AG04450 (cell line): Measurements from ENCODE around the gene SLC26A1. TPM values are rescaled to one million over a fixed set of nuclear protein-coding genes. Genes with fewer than 3 reads are reported as not detected.
A peak's percentile ranks its signal among the peaks of the same experiment; 100 is the strongest.
"Not testable (repeated sequence)": the region's sequence is repeated elsewhere in the genome, so short reads cannot be mapped to it uniquely, and the experiment has no call there.

Experiments
- CTCF ChIA-PET: fragments of 300-600, 350-600 bp; formaldehyde crosslinking; extraction: SDS; loops from one replicate; lab custom pipeline; 2022; ENCODE audit warnings: antibody characterized with exemption, inconsistent platforms; lab: Charles Lee
- POLR2A ChIA-PET: fragments of 350-600 bp; formaldehyde crosslinking; extraction: SDS; loops from one replicate; lab custom pipeline; 2021; ENCODE audit warnings: antibody characterized with exemption, inconsistent platforms; lab: Yijun Ruan, JAX
- DNase-seq: peaks from one replicate; pipeline ENCODE4 v3.0.0-alpha.2; 2011; ENCODE audit warnings: low read depth, low spot score
- H3K27ac ChIP-seq: one replicate; pipeline ENCODE4 v1.5.1; 2012; ENCODE audit warnings: low read depth, low read length, control low read depth
- H3K27me3 ChIP-seq: one replicate; pipeline ENCODE4 v1.6.0; 2012; ENCODE audit warnings: low read length; ENCODE audit not compliant: control insufficient read depth, insufficient read depth
- H3K4me3 ChIP-seq: 2 replicates; pipeline ENCODE4 v1.5.1; 2011; ENCODE audit warnings: mild to moderate bottlenecking, low read depth, low read length, control low read depth
- H3K9me3 ChIP-seq: 2 replicates; pipeline ENCODE4 v1.5.1; 2012; ENCODE audit warnings: low read length; ENCODE audit not compliant: control insufficient read depth, insufficient read depth
- polyA plus RNA-seq: library from polyadenylated mRNA; depleted of rRNA; stranded (reverse); fragments of >200 nt; gene quantifications from 2 replicates; pipeline ENCODE4 v1.2.3, GENCODE V29; 2011; rRNA removed
- TF ChIP-seq, protein P1 (sequence below): IDR thresholded peaks from 2 replicates; pipeline ENCODE4 v1.5.1; 2011; ENCODE audit warnings: low read depth, low read length, control low read depth, inconsistent platforms

The SLC26A1 gene
- polyA plus RNA-seq, 1 experiment: 0.05 TPM

DNA sequence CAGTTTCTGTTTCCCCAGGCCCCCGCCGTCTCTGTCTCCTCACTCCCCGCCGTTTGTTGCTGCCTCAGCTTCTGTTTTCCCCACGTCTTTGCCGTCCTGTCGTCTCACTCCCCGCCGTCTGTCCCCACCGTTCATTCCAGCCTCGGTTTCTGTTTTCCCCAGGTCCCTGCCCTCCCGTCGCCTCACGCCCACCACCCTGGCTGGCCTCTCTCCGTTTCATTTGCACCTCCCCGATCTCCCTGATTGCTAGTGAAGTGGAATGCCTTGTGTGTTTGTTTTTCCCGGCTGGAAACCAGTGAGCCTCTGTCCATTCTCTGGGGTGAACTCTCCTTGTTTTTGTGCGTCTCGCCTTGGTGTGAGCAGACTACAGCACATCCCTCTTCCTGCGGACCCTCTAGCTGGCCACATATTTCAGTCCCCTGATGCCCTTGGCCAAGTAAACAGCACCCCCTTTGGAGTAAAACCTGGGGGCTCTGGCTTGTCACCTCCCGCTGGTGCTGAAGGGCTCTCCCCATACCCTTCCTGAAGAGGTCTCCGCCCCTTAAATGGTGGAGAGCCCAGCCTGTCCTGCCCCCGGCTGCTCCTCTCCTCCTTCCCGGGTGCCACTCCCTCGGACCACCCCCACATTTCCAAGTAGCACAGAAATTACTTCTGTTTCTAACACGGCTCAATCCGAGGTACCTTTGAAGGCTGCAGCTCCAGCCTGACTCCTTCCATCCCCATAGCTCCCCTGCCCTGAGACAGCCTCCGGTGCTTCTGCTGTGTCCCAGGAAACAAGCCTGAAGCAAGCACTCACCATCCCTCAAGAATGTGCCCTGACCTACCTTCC lies 47.7 kb downstream of the SLC26A1 start:
- TF ChIP-seq, protein P1, sequence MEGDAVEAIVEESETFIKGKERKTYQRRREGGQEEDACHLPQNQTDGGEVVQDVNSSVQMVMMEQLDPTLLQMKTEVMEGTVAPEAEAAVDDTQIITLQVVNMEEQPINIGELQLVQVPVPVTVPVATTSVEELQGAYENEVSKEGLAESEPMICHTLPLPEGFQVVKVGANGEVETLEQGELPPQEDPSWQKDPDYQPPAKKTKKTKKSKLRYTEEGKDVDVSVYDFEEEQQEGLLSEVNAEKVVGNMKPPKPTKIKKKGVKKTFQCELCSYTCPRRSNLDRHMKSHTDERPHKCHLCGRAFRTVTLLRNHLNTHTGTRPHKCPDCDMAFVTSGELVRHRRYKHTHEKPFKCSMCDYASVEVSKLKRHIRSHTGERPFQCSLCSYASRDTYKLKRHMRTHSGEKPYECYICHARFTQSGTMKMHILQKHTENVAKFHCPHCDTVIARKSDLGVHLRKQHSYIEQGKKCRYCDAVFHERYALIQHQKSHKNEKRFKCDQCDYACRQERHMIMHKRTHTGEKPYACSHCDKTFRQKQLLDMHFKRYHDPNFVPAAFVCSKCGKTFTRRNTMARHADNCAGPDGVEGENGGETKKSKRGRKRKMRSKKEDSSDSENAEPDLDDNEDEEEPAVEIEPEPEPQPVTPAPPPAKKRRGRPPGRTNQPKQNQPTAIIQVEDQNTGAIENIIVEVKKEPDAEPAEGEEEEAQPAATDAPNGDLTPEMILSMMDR: no peak
- Histone ChIP-seq H3K27me3 (no peaks in the 10 kb centered on the region), H3K27ac (peak overlapping the region; percentile 2), H3K9me3 (no peaks in the 10 kb centered on the region; the same call in 1 of the 2 replicates), H3K4me3 (peak overlapping the region; percentile 20; the same call in 1 of the 2 replicates)
- ChIA-PET CTCF (no interaction called here), POLR2A (no interaction called here)
- DNase-seq: no peak

DNA sequence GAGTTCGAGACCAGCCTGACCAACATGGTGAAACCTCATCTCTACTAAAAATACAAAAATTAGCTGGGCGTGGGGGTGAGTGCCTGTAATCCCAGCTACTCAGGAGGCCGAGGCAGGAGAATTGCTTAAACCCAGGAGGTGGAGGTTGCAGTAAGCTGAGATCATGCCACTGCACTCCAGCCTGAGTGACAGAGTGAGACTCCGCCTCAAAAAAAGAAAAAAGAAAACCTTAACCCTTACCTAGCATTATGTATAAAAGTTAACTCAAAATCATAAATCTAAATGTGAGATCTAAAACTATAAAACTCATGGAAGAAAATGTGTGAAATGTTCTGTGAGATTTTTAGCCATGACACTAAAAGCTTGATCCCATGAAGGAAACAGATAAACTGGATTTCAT lies 53.7 kb downstream of the SLC26A1 start:
- POLR2A ChIA-PET, H3K27ac ChIP-seq, DNase-seq, H3K27me3 ChIP-seq, H3K4me3 ChIP-seq, H3K9me3 ChIP-seq, CTCF ChIA-PET: not testable (repeated sequence)

Other genes with a start within 250 kb of the SLC26A1 start
- gene CPLX1, start 167.3 kb downstream of the SLC26A1 start, polyA plus RNA-seq: 0.11 TPM in 1 of 2 replicates, not detected in the other
- 17.0 and 21.5 TPM in 2 replicates for gene GAK, start 61.1 kb downstream of the SLC26A1 start, polyA plus RNA-seq
- 27.9 and 31.8 TPM in 2 replicates for gene TMEM175, start 60.9 kb downstream of the SLC26A1 start, polyA plus RNA-seq
- 4.5 and 6.0 TPM in 2 replicates for gene DGKQ, start 19.8 kb downstream of the SLC26A1 start, polyA plus RNA-seq
- 3.9 and 5.9 TPM in 2 replicates for gene IDUA, start 6.4 kb downstream of the SLC26A1 start, polyA plus RNA-seq
- gene FGFRL1, start 18.2 kb upstream of the SLC26A1 start, polyA plus RNA-seq: 11.2 and 22.3 TPM in 2 replicates
- gene RNF212, start 120.2 kb upstream of the SLC26A1 start, polyA plus RNA-seq: 0.52 and 0.88 TPM in 2 replicates
- gene SPON2, start 179.2 kb upstream of the SLC26A1 start, polyA plus RNA-seq: 132 and 190 TPM in 2 replicates